ENCODE results near the gene GYG2.
"Not testable (repeated sequence)": the region's sequence is repeated elsewhere in the genome, so short reads cannot be mapped to it uniquely, and the experiment has no call there.

Gene GYG2

DNA sequence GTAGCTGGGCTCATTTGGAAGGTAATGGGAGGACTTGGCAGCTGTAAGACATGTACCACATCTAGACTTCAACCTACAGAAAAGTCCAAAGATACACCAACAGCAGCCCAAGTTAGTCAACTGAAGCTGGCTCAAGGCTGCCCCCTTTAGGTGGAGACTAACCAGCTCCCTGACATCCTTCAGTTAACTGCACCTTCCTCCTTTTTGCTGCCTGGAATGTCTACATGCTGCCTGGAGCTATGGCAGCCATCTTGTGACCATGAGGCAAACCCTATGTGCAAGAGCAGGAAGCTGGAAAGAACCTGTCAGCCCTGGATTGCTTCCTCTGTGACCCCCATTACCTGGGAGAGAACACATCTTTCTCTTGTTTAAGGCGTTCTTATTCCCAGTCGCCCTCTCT, 74.6 kb downstream of the GYG2 start:
- DNase-seq (ENCODE audit: low spot score), result no peak

DNA sequence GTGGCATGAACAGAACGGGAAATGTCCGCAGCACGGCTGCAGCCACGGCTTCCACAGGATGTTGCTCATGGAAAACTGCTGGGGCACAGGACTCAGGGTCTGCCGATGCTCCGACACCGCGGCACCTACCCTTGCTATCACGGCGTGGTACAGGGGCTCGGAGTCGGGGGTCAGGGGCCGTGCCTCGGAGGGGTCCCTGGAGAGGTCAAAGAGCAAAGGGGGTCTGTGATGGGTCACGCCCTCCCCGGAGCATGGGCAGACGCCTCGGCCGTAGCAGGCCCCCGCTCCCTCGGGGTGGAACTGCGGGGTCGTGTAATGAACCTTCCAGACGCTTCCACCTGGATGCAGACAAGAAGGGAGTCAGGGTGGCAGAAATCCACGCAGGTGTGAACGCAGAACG, 78.6 kb downstream of the GYG2 start:
- no peak for DNase-seq (ENCODE audit: low spot score)

DNA sequence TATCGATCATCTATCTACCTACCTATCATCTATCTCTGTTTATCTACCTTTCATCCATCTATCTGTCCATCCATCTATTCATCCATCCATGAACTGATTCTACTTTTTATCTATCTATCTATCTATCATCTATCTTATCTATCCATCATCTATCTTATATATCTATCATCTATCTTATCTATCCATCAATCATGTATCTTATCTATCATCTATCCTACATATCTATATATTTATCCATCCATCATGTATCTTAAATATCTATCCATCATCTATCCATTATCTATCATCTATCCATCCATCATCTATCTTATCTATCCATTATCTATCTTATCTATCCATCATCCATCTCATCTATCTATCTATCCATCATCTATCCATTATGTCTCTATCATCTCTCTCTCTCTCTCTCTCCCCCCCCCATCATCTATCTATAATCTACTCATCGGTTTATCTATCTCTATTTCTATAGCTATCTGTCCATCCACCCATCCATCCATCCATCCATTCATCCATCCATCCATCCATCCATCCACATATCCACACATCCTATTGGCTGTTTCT, 79.5 kb downstream of the GYG2 start:
- no peak for DNase-seq (ENCODE audit: low spot score)

DNA sequence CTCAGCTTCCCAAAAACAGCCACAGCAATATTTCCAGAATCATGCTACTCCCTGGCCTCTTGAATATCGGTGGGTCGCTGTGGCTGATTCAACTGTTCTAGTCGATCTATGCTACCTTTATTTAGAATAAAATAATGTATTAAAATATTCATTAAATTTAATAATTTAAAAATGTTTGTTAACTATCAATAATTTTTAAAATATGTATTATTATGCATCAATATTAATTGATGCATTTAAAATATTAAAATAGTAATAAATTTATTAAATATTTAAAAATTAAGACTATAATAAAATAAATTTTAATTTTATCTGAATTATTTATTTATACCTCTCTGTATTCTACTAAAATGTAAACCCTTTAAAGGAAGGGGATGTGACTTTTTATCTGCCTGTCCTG, 81.4 kb downstream of the GYG2 start:
- no peak for DNase-seq (ENCODE audit: low spot score)

DNA sequence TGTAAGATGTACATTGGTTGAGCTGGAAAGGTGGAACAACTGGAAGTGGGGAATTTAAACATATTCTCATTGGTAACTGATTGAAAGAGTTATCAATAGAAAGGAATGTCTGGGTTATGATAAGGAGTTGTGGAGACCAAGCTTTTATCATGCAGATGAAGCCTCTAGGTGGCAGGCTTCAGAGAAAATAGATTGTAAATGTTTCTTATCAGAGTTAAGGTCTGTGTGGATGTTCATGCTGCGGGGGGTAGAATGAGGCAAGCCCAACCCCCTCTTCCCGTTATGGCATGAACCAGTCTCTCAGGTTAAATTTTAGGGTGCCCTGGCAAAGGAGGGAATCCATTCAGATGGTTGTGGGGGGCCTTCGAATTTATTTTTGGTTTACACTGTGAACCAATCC, 84.4 kb downstream of the GYG2 start:
- DNase-seq (ENCODE audit: low spot score), result no peak

DNA sequence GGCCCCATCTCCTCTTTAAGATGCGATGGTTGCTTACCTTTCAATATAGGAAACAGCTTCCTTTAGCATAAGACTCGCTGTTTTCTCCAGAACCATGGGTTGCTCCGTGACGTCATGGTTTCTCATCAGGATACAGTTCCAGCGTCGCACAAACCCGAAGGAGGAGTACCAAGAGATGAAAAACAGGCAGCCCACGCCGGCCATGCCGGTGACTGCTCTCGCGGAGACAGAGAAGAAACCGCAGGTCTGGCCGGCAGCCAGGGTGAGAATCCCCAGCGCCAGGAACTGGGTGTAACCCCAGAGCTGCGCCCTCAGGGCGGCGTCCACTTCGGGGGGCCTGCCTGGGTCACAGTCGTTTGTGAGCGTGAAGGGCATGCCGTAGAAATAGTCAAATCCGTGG, 89.0 kb downstream of the GYG2 start:
- no peak for DNase-seq (ENCODE audit: low spot score)

DNA sequence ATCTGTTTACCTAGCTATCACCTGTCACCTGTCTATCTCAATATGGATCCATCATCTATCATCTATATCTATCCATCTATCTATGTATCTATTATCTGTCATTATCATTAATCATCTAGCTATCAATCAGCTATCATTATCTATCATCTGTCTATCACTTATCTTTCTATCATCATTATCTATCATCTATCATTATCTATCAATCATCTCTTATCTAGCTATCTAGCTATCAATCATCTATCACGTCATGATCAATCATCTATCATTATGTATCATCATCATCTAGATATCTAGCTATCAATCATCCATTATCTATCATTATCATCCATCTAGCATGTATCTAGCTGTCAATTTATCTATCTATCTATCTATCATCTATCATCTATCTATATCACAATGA, 92.5 kb downstream of the GYG2 start:
- DNase-seq (ENCODE audit: low spot score), result no peak

DNA sequence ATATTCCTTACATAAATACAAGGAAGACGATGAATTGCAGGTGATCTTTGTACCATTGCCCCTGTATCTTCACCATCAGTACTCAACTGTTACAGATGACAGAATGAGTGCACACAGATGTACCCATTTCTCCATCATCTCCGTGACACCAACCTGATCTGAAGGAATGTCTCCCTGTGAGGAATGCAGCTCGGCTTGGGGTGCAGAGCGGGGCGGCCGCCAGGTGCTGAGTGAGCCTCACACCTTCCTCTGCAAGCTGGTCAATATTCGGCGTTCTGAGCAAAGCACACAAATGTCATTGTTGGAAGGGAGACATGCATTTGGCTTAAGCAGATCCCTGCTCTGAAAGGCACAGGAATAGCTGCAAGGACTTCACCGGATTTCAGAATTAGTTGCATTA, 93.0 kb downstream of the GYG2 start:
- DNase-seq (ENCODE audit: low spot score), result no peak

DNA sequence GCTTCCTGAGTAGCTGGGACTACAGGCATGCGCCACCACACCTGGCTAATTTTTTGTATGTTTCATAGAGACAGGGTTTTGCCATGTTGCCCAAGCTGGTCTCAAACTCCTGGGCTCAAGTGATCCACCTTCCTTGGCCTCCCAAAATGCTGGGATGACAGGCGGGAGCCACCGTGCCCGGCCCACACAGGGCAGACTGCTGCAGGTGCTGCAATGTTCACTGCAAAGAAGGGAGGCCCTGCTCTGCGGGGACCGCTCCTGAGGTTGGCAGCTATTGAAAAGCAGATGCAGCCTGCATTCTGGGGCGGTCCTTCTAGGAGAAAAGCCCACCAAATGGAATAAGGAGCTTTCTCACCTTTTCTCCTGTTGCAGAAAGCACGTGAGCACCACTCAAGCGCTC, 95.4 kb downstream of the GYG2 start:
- no peak for DNase-seq (ENCODE audit: low spot score)

DNA sequence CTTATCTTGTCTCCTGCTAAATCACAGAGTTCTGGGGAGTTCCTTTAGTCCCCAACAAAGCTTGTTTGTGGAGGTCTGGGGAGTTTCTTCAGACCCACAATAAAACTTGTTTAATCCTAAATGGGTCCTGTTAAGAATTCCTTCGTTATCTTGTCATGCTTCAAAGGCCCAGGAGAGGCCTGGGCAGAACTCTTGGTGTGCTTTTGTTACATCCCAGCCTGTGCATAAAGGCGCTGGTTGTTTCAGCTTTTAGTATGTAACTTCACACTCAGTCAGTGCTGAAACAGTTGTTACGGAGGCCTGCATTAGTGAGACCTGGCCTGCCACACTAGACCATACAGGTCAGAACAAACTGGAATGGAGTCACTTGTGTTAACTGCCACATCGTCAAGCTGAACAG, 97.5 kb downstream of the GYG2 start:
- DNase-seq (ENCODE audit: low spot score), result not testable (repeated sequence)

DNA sequence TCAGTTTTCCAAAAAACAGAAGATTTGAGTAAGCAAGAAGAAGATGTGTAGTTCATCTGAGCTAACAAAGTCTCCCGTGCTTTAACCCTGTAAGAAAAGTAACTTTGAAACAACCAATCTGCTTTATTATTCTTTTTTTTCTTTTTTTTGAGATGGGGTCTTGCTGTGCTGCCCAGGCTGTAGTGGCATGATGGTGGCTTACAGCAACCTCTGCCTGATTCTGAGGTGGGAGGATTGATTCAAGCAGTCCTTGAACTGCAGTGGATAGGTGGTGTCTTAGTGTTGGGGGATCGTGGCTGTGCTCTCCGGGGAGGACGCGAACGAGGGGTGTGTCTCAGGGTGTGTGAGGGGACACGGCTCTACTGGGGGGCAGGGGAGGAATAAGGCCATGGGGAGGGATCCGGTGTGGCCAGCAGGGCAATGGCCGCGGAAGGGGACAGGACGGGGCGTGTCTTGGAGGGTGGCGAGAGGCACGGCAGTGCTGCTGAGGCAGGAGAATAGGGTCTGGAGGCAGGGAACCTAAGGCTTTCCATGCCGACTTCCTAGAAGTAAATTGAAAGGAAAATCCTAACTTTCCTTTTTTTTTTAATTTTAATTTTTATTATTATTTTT, 98.0 kb downstream of the GYG2 start:
- no peak for DNase-seq (ENCODE audit: low spot score)

DNA sequence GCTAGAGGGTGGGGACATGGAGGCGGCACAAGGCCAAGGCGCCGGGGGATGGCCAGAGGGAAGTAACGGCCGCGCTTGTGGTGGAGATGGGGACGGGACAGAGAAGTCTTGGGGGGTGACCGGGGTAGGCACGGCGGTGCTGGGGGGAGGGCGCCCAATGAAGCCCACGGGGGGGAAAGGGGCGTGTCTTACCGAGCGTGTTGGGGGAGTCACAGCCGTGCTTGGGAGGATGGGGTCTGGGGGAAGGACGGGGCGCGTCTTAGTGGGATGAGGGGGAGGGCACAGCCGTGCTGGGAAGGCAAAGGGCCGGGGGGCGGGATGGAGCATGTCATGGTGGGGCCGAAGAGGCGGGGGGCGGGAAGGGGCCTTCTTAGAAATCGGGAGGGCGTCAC, 99.5 kb downstream of the GYG2 start:
- DNase-seq (ENCODE audit: low spot score), result no peak

DNA sequence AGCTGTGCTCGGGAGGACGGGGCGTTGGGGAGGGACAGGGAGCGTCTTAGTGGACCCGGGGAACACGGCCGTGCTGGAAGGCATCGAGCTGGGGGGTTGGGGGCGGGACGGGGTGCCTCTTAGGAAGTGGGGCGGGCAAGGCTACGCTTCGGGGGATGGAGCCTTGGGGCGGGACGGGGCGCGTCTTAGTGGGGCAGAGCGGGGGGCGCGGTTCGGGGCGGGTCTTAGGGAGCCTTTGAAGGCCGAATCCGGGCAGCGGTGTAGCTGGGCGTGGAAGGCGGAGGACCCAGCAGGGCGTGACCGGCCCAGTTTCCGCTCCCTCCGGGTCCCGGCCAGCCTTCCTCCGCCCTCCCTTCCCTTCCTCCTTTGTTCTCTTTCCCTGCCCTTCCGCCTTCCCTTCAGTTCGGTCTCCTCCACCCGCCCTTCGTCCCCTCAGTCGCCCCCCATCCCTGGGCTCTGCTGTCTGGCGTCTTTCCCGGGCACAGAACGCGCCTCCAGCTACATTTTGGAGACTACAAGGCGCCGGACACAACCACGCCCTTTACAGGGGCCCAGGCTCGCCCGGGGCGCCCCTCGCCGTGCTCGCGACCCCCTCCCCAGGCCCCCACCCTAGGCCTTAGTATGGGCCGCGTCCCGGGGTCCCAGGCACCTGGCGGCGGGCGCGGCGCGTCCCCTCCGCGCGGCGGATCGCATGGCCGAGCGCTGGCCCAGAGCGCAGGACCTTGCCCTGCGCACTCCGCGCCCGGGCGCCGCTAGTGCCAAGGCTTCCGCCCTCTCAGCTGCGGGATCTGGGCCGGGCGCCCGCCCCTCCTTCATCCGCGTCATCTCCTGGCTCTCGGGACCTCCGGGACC, 100.1 kb downstream of the GYG2 start, which contains the start of gene ARSD:
Gene ARSD, minus strand, starts transcription at position 757 of the 852 bp plus-strand sequence. Its CDS starts 64 bp downstream, at position 693.
- DNase-seq (ENCODE audit: low spot score), result peak; percentile 65

DNA sequence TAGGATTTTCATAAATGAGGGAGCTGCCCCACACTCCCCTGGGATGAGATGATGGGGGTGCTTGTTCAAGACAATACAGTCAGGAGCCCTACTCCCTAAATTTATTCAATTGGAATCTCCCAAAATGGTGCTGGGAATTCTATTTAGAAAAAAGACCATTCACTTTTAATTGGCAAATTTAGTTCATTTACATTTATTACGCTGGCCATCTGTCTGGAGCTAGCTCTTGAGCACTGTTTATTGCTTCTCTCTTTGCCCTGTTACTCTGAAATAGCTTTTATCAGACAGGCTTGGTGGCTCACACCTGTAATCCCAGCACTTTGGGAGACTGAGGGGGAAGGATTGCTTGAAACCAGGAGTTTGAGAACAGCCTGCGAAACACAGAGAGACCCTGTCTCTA, 102.4 kb downstream of the GYG2 start:
- no peak for DNase-seq (ENCODE audit: low spot score)

DNA sequence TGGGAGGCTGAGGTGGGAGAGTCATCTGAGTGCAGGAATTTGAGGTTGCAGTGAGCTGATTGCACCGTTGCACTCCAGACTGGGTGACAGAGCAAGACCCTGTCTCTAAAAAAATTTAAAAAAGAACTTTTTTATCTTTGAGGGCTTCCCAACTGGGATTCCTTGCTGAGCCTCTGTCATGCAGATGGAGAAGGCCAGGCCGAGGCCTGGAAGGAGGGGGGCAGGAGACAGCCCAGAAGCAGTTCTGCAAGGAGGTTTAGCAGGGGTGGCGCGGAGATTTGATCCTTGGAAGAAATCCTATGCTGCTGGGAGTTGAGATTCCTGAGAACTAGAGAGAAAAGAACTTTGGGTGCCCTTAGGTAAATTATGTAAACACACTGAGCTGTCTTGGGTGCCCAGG, 102.9 kb downstream of the GYG2 start:
- no peak for DNase-seq (ENCODE audit: low spot score)

Measured in SW480 (cell line).